Measurements from ENCODE around the gene ADAMTS3. TPM values are rescaled to one million over a fixed set of nuclear protein-coding genes. Genes with fewer than 3 reads are reported as not detected.

ADAMTS3 gene
- total and polyA plus RNA-seq, 3 donors from 2014 or later: 3.9 to 6.8 (median 5.3) TPM

DNA sequence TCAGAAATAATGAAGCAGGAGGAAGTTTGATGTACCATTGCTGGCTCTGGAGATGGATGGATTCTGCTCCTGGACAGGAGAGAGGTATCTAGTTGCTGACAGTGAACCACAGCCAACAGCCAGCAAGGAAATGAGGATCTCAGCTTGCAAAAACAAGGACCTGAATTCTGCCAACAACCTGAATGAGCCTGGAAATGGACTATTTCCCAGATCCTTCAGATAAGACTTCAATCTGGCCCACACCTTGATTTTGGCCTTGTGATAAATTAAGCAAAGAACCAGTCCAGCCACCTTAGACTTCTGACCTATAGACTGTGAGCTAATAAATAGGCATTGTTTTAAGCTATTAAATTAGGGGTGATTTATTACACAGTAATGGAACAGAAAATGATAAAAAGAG, 220.3 kb downstream of the ADAMTS3 start:
- DNase-seq: no peak
- Histone ChIP-seq H3K36me3 (ENCODE audit: low read depth, missing control alignments) (no peaks in the 10 kb centered on the region), H3K27ac (no peak overlapping the region), H3K4me1 (no peaks in the 10 kb centered on the region), H3K4me3 (no peak overlapping the region), H3K9me3 (no peaks in the 10 kb centered on the region), H3K27me3 (no peaks in the 10 kb centered on the region)
- TF ChIP-seq POLR2A (IDR thresholded peaks at IDR 0.05): no peak
- TF ChIP-seq, protein P1, sequence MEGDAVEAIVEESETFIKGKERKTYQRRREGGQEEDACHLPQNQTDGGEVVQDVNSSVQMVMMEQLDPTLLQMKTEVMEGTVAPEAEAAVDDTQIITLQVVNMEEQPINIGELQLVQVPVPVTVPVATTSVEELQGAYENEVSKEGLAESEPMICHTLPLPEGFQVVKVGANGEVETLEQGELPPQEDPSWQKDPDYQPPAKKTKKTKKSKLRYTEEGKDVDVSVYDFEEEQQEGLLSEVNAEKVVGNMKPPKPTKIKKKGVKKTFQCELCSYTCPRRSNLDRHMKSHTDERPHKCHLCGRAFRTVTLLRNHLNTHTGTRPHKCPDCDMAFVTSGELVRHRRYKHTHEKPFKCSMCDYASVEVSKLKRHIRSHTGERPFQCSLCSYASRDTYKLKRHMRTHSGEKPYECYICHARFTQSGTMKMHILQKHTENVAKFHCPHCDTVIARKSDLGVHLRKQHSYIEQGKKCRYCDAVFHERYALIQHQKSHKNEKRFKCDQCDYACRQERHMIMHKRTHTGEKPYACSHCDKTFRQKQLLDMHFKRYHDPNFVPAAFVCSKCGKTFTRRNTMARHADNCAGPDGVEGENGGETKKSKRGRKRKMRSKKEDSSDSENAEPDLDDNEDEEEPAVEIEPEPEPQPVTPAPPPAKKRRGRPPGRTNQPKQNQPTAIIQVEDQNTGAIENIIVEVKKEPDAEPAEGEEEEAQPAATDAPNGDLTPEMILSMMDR (IDR thresholded peaks at IDR 0.05): no peak
- intact Hi-C loops (cut with DNase I; ENCODE audit: low total_unique reads): no loop called here

DNA sequence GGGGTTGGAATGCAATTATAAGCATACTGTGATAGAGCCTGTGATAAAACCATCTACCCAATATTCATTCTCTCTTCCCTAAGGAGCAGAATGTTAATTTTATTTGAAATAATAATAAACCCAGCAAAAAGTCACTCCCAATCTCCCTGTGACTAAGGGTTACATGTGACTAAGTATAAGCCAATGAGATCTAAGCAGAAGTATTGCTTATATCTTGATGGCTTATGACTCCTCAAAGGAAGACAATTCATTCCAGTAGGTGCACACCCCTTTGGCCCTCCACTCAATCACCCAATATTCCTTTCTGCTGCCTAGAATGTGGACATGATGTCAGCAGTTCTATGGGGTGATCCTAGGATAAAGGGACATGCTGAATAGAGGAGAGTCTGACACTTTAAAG, 224.6 kb downstream of the ADAMTS3 start:
- TF ChIP-seq, protein P1 (IDR thresholded peaks at IDR 0.05): no peak
- TF ChIP-seq POLR2A (IDR thresholded peaks at IDR 0.05): no peak
- no peaks in the 10 kb centered on the region for H3K9me3 ChIP-seq

DNA sequence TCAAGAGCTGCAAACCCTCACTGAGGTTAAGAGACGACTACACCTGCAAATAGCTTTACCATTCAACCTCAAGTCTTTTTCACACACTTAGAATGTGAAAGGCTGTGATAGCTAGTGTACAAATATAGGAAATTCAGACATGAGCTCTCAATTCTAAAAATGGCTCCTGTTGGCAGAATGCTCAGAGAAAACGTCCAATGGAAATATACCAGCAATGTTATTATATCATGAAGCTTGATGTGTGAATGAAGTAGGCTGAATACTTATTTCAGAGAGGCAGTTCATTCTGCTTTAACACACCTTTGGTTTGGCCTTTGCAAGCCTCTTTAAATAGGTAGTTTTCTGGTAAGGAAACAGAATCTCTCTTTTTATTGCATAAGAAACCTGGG, 227.6 kb downstream of the ADAMTS3 start:
- Histone ChIP-seq H3K4me1 (no peaks in the 10 kb centered on the region), H3K27me3 (no peaks in the 10 kb centered on the region), H3K9me3 (no peaks in the 10 kb centered on the region), H3K36me3 (ENCODE audit: low read depth, missing control alignments) (no peaks in the 10 kb centered on the region), H3K4me3 (no peak overlapping the region), H3K27ac (no peak overlapping the region)
- DNase-seq: no peak
- TF ChIP-seq POLR2A (IDR thresholded peaks at IDR 0.05): no peak
- TF ChIP-seq, protein P1 (IDR thresholded peaks at IDR 0.05): no peak
- WGBS, 2 donors: 60 to 64% methylated on average over 2 of the region's 2 CpGs
- intact Hi-C loops (cut with DNase I; ENCODE audit: low total_unique reads): no loop called here

More for the DNA sequence above, 224.6 kb downstream of the ADAMTS3 start:
- H3K4me1 ChIP-seq: no peaks in the 10 kb centered on the region
- no peak overlapping the region for H3K4me3 ChIP-seq
- DNase-seq: no peak
- H3K27ac ChIP-seq: no peak overlapping the region
- intact Hi-C loops (cut with DNase I; ENCODE audit: low total_unique reads): no loop called here
- no peaks in the 10 kb centered on the region for H3K36me3 ChIP-seq (ENCODE audit: low read depth, missing control alignments)
- no peaks in the 10 kb centered on the region for H3K27me3 ChIP-seq

DNA sequence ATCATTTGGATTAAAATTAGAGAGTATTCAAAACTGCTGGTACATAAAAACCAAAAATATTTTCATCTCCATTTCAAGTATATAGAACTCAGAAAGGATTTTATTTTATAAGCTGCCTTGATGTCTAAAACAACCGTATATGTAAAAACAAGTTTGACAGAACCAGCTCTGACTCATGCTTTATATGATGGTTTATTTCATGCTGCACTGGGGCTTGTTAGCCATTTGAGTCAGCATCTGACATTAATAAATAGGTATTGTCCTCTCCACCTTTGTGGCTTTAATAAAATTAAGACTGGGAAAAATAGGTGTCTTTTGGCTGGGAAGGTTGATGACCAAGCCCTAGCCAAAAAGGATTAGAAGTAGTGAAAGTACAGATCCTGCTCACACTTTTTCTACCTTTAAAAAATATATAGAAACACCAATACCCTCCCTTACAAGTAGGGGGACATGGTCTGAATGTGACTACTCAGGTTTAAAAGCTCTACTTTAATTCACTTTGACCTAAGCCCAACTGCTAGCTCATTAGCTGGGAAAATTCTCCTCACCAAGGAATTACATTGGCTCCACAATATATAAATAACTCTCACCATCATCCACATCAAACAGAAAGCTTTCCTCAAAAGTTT, 228.1 kb downstream of the ADAMTS3 start:
- no peak for DNase-seq
- intact Hi-C loops (cut with DNase I; ENCODE audit: low total_unique reads): no loop called here
- WGBS, 2 donors: 69 to 88% methylated on average over 1 of the region's 1 CpG
- no peak overlapping the region for H3K4me3 ChIP-seq
- H3K27me3 ChIP-seq: no peaks in the 10 kb centered on the region
- H3K27ac ChIP-seq: no peak overlapping the region
- TF ChIP-seq, protein P1 (IDR thresholded peaks at IDR 0.05): no peak
- TF ChIP-seq POLR2A (IDR thresholded peaks at IDR 0.05): no peak
- H3K9me3 ChIP-seq: no peaks in the 10 kb centered on the region
- no peaks in the 10 kb centered on the region for H3K36me3 ChIP-seq (ENCODE audit: low read depth, missing control alignments)
- no peaks in the 10 kb centered on the region for H3K4me1 ChIP-seq

DNA sequence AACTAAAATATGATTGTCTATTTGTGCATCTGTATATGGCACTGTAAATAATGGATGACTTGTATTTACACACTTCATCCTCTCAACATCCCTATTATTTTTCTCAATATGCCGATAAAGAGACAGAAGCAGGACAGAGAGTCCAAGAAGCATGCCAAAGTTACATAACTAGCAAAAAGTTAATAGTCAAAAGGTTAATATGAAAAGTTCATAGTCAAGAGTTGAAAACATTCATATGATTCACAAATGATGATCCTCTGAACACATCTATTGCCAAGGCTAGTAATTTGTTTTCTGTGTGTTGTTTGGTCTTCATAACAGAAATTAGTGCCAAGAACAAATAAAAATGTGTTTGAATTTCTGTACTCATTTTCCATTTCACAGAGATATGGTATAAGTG, 231.0 kb downstream of the ADAMTS3 start:
- intact Hi-C loops (cut with DNase I; ENCODE audit: low total_unique reads): no loop called here
- 58 to 62% methylated on average over 1 of the region's 1 CpG for WGBS, 2 donors
- no peak for TF ChIP-seq POLR2A (IDR thresholded peaks at IDR 0.05)
- TF ChIP-seq, protein P1 (IDR thresholded peaks at IDR 0.05): no peak
- Histone ChIP-seq H3K9me3 (no peaks in the 10 kb centered on the region), H3K4me3 (no peak overlapping the region), H3K36me3 (ENCODE audit: low read depth, missing control alignments) (no peaks in the 10 kb centered on the region), H3K27me3 (no peaks in the 10 kb centered on the region), H3K4me1 (no peaks in the 10 kb centered on the region), H3K27ac (no peak overlapping the region)
- no peak for DNase-seq
